Activated CD8-positive, alpha-beta T cell treated with anti-CD3 and anti-CD28 coated beads, Interleukin-2, amount 10 ng/mL, durations not matched to agents 7 days and 5 days (primary cell): Measurements from ENCODE around the gene FAM222A. TPM values are rescaled to one million over a fixed set of nuclear protein-coding genes. Genes with fewer than 3 reads are reported as not detected.

ENCODE experiments used
- ATAC-seq: fragments of 150-1000 bp; cut with Tn5 transposase; one replicate; pipeline ENCODE4 v1.10.0; 2021; ENCODE audit warnings: moderate library complexity
- CTCF ChIA-PET: fragments of 350-600 bp; sonication (Branson Sonifier 250); formaldehyde crosslinking; loops from one replicate; lab custom pipeline; 2021; ENCODE audit warnings: antibody characterized with exemption; lab: Charles Lee
- POLR2A ChIA-PET: fragments of 350-600 bp; sonication (Branson Sonifier 250); formaldehyde crosslinking; loops from one replicate; lab custom pipeline; 2021; ENCODE audit warnings: antibody characterized with exemption; lab: Charles Lee
- DNase-seq: peaks from one replicate; pipeline ENCODE4 v3.0.0-alpha.2; 2020
- H3K27ac Mint-ChIP-seq: one replicate; pipeline ENCODE4 v1.8.0; 2021; ENCODE audit warnings: mild to moderate bottlenecking, mixed read lengths
- H3K27me3 Mint-ChIP-seq: one replicate; pipeline ENCODE4 v1.8.0; 2021; ENCODE audit warnings: low read depth, mixed read lengths
- H3K36me3 Mint-ChIP-seq: one replicate; pipeline ENCODE4 v1.8.0; 2021; ENCODE audit warnings: low read depth, mixed read lengths
- H3K4me1 Mint-ChIP-seq: one replicate; pipeline ENCODE4 v1.8.0; 2021; ENCODE audit warnings: low read depth, mixed read lengths
- H3K4me3 Mint-ChIP-seq: one replicate; pipeline ENCODE4 v1.8.0; 2021; ENCODE audit warnings: mild to moderate bottlenecking, mixed read lengths
- H3K9me3 Mint-ChIP-seq: one replicate; pipeline ENCODE4 v1.8.0; 2022; ENCODE audit warnings: mixed read lengths; ENCODE audit not compliant: insufficient read depth
- total RNA-seq, 2 experiments: library from RNA; stranded (reverse); gene quantifications; one replicate each; pipeline ENCODE4 v1.2.3, GENCODE V29; 2021

FAM222A gene
- total RNA-seq, 2 experiments from 2014 or later: 1.6 to 1.9 TPM

DNA sequence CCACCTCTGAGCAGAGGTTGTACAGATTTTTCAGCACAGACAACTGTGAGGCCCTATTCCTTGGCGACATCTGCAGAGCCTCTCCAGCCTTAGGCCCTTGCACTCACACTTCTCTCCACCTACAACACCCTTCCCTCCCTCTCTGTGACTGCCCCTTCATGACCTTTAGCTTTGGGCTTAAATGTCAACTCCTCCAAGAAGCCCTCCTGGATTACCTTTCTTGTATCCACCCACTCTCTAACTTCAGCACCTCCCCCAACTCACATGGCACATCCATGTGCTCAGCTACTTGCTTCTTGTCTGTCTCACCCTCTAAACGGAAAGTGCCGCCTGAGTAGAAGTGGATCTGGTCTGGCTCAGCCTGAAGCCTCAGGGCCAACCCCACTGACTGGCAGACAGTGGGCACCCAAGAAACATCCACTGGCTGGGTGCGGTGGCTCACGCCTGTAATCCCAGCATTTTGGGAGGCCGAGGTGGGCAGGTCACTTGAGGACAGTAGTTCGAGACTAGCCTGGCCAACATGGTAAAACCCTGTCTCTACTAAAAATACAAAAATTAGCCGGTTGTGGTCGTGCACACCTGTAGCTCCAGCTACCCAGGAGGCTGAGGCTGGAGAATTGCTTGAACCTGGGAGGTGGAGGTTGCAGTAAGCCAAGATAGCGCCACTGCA, 97.5 kb downstream of the FAM222A start:
- ATAC-seq (no peak), DNase-seq (no peak)
- POLR2A ChIA-PET: no interaction called here
- Mint-ChIP-seq H3K4me1 (no peaks in the 10 kb centered on the region), H3K9me3 (no peaks in the 10 kb centered on the region), H3K27ac (no peak overlapping the region), H3K36me3 (no peaks in the 10 kb centered on the region), H3K27me3 (no peaks in the 10 kb centered on the region), H3K4me3 (no peak overlapping the region)
- CTCF ChIA-PET: interaction anchor here (1.0 kb wide), 1 partner anchor 34 kb away, joined by 4 read pairs; no protein-coding TSS in a partner anchor

DNA sequence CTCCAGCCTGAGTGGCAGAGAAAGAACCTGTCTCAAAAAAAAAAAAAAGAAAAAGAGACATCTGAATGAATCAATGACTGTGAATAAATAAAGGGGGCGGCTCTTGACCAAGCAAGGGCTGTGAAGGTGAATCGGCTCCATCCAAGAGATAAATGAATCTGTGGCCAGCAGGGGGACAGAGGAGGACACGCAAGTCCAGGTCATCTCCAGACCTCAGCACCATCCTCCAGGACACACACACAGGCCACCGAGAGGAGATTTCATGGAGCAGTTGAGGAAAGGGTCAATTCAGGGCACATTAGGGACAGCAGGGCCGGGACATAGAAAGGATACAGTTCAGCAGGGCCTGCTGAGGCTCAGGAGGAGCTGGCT, 98.0 kb downstream of the FAM222A start:
- Mint-ChIP-seq H3K4me3 (no peak overlapping the region), H3K27me3 (no peaks in the 10 kb centered on the region), H3K27ac (no peak overlapping the region), H3K36me3 (no peaks in the 10 kb centered on the region), H3K4me1 (no peaks in the 10 kb centered on the region), H3K9me3 (no peaks in the 10 kb centered on the region)
- POLR2A ChIA-PET: no interaction called here
- ATAC-seq: no peak
- no peak for DNase-seq
- CTCF ChIA-PET: interaction anchor here (1.0 kb wide), 1 partner anchor 33 kb away, joined by 4 read pairs; no protein-coding TSS in a partner anchor

DNA sequence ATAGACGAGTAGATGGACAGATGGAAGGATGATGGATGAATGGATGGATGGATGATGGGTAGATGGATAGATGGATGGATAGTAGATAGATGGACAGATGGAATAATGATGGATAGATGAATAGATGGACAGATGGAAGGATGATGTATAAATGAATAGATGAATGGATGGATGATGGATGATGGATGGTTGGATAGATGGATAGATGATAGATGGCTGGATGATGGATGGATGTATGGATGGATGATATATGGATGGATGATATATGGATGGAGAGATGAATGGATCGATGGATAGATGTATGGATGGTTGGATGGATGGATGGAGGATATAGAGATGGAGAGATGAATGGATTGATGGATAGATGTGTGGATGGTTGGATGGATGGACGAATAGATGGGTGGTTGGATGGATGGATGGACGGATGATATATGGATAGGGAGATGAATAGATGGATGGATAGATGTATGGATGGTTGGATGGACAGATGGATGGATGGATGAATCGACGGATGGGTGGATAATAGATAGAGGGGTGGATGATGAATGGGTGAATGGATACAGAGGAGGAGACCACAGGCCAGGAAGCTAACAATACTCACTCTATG, 100.3 kb downstream of the FAM222A start:
- ATAC-seq (no peak), DNase-seq (no peak)
- no peak overlapping the region for H3K27ac Mint-ChIP-seq
- ChIA-PET CTCF (interaction anchor here (2.4 kb wide), 1 partner anchor 8 kb away, joined by 6 read pairs; no protein-coding TSS in a partner anchor), POLR2A (no interaction called here)
- no peaks in the 10 kb centered on the region for H3K27me3 Mint-ChIP-seq
- H3K9me3 Mint-ChIP-seq: no peaks in the 10 kb centered on the region
- H3K4me3 Mint-ChIP-seq: no peak overlapping the region
- H3K36me3 Mint-ChIP-seq: no peaks in the 10 kb centered on the region
- H3K4me1 Mint-ChIP-seq: no peaks in the 10 kb centered on the region

DNA sequence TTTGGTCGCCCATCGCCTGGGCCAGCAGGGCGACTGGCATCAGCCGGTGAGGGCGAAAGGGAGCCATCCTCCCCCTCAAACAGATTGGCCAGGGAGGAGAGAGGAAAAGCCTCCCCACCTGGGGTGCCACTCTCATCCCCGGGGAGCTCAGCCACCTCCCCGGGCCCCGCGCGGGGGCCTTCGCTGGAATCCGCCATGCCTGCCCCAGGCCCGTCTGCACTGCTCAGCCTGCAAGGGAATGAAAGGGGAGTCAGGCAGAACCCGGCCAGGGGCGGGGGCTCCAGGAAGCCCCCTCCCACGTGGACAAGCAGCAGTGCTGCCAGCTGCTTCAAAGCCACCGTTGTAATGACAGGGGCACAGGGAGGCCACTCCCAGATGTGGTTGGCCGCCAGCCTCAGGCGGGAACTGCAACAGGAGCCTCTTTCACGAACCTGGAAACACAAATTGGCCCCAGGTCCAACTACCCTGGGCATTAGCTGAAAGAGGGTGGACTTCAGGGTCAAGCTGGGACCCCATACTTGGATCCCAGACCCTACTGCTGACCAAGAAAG, 101.0 kb downstream of the FAM222A start:
- Mint-ChIP-seq H3K27me3 (no peaks in the 10 kb centered on the region), H3K36me3 (no peaks in the 10 kb centered on the region), H3K4me1 (no peaks in the 10 kb centered on the region), H3K4me3 (no peak overlapping the region), H3K27ac (no peak overlapping the region), H3K9me3 (no peaks in the 10 kb centered on the region)
- ATAC-seq: no peak
- ChIA-PET CTCF (interaction anchor here (1.2 to 2.4 kb wide), 2 partner anchors 9 to 11 kb away, joined by 3 to 6 read pairs; no protein-coding TSS in a partner anchor), POLR2A (no interaction called here)
- no peak for DNase-seq

DNA sequence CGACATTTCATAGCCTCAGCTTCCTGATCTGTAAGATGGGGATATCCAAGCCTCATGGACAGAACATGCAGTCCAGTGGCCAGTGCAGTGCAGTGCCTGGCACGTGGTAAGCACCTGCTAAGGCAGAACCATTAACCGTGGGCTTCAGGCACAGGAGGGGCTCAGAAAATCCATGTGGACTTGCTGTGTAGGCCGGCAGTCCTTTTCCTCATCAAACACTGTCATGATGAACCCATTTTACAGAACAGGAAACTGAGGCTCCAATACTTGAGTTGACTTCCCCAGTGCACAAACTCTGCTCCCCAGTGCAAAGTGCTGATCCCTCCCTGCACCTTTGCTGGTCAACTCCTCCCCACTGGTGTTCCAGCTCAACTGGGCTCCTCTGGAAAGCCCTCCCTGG, 101.6 kb downstream of the FAM222A start:
- Mint-ChIP-seq H3K27ac (no peak overlapping the region), H3K4me3 (no peak overlapping the region), H3K4me1 (no peaks in the 10 kb centered on the region), H3K27me3 (no peaks in the 10 kb centered on the region), H3K9me3 (no peaks in the 10 kb centered on the region), H3K36me3 (no peaks in the 10 kb centered on the region)
- ChIA-PET POLR2A (no interaction called here), CTCF (interaction anchor here (1.2 to 2.4 kb wide), 3 partner anchors 9 to 30 kb away, joined by 3 to 6 read pairs (median 3); no protein-coding TSS in a partner anchor)
- no peak for DNase-seq
- no peak for ATAC-seq

DNA sequence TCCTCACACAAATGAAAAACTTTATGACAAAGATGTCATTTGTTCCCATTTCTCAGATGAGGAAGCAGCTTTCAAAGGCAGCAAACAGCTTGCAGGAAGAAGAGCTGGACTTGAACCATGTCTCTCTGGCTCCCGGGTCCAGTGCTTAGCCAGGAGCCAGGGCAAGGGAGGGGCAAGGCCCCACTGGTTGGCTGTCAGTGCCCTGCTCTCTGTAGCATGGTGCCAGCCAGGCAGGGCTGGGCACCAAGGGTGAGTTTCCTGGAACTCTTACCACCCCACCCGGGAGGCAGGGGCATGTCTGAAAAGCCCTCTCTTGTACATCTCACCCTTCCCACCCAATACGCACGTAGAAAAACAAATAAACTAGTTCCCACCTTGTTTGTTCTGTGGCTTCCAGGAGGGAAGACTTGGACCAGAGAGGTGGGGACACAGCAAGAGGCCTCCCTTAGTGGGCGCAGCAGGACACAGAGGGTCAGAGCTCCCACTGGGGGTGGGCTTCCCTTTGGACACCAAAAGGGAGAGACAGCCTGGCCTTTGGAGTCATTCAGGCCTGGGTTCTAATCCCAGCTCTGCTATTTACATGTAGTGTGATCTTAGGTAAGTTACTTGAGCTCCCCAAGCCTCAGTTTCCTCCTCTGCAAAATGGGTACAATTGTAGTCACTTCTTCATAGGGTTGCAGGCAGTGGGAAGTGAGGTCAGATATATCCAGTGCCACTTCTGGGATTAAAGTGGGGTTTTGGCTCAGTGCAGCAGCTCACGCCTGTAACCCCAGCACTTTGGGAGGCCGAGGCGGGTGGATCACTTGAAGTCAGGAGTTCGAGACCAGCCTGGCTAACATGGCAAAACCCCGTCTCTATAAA, 102.4 kb downstream of the FAM222A start:
- ChIA-PET CTCF (interaction anchor here (1.2 to 2.4 kb wide), 2 partner anchors 10 to 29 kb away, joined by 3 to 6 read pairs; no protein-coding TSS in a partner anchor), POLR2A (no interaction called here)
- H3K4me3 Mint-ChIP-seq: no peak overlapping the region
- no peaks in the 10 kb centered on the region for H3K9me3 Mint-ChIP-seq
- no peaks in the 10 kb centered on the region for H3K27me3 Mint-ChIP-seq
- no peaks in the 10 kb centered on the region for H3K36me3 Mint-ChIP-seq
- H3K27ac Mint-ChIP-seq: no peak overlapping the region
- no peak for DNase-seq
- no peaks in the 10 kb centered on the region for H3K4me1 Mint-ChIP-seq
- no peak for ATAC-seq

DNA sequence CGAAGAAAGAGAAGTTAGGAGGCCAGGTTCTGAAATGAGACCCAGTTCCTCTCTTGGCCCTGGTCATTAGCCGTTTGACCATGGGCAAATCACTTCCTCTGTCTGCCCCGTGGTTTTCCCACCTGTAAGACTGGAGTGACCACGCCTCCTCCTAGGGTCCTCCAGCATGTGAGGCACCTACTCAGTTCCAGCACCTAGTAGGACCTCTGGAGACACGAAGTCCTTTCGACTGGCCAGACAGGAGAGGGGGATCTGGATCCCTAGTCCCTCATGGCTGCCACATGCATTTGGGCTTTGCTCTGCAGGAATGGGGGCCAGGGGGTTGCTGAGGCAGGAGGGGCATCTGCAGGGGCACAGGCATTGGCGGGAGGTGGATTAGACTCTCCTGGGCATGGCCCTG, 103.2 kb downstream of the FAM222A start:
- no peak for ATAC-seq
- H3K4me3 Mint-ChIP-seq: no peak overlapping the region
- no peaks in the 10 kb centered on the region for H3K4me1 Mint-ChIP-seq
- ChIA-PET POLR2A (no interaction called here), CTCF (no interaction called here)
- H3K36me3 Mint-ChIP-seq: no peaks in the 10 kb centered on the region
- H3K27me3 Mint-ChIP-seq: no peaks in the 10 kb centered on the region
- DNase-seq: no peak
- H3K27ac Mint-ChIP-seq: no peak overlapping the region
- no peaks in the 10 kb centered on the region for H3K9me3 Mint-ChIP-seq

DNA sequence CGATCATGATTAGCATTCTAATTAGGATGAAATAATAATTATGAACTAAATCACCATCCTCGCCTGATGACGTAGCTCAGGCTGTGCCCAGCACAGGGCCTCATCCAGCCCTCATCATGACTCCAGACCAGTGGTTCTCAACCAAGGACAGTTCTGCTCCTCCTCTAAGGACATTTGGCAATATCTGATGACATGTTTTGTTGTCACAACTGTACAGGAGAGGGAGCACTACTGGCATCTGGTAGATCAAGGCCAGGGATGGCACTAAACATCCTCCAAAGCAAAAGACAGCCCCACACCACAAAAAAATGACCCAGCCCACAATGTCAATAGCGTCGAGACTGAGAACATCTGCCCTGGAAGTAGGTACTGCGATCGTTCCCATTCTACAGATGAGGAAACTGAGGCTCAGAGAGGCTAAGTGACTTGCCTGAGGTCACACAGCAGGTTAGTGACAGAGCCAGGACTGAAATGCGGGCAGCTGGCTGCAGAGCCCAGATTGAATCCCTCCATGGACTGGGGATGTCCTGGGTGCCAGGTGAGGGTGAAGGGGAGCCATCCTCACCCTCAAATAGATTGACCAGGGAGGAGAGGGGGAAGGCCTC, 104.1 kb downstream of the FAM222A start:
- CTCF ChIA-PET: no interaction called here
- H3K4me3 Mint-ChIP-seq: no peak overlapping the region
- POLR2A ChIA-PET: no interaction called here
- H3K36me3 Mint-ChIP-seq: no peaks in the 10 kb centered on the region
- no peak for DNase-seq
- ATAC-seq: no peak
- H3K9me3 Mint-ChIP-seq: no peaks in the 10 kb centered on the region
- no peaks in the 10 kb centered on the region for H3K27me3 Mint-ChIP-seq
- no peaks in the 10 kb centered on the region for H3K4me1 Mint-ChIP-seq
- no peak overlapping the region for H3K27ac Mint-ChIP-seq

DNA sequence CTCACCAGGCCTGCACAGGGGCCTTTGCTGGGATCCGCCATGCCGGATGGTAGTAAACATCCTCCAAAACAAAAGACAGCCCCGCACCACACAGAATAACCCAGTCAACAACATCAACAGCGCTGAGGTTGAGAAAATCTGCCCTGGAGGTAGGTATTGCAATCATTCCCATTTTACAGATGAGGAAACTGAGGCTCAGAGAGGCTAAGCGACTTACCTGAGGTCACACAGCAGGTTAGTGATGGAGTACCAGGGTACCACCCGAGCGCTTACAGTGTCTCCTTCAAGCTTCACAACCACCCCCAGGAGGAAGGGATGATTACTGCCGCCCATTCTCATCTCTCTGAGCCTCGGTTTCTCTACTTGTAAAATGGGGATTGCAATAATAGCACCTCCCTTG, 104.6 kb downstream of the FAM222A start:
- ATAC-seq (no peak), DNase-seq (no peak)
- H3K4me3 Mint-ChIP-seq: no peak overlapping the region
- POLR2A ChIA-PET: no interaction called here
- no peaks in the 10 kb centered on the region for H3K9me3 Mint-ChIP-seq
- no peaks in the 10 kb centered on the region for H3K27me3 Mint-ChIP-seq
- no peaks in the 10 kb centered on the region for H3K36me3 Mint-ChIP-seq
- no peak overlapping the region for H3K27ac Mint-ChIP-seq
- CTCF ChIA-PET: interaction anchor here (0.7 kb wide), 1 partner anchor 12 kb away, joined by 5 read pairs; no protein-coding TSS in a partner anchor
- H3K4me1 Mint-ChIP-seq: no peaks in the 10 kb centered on the region

DNA sequence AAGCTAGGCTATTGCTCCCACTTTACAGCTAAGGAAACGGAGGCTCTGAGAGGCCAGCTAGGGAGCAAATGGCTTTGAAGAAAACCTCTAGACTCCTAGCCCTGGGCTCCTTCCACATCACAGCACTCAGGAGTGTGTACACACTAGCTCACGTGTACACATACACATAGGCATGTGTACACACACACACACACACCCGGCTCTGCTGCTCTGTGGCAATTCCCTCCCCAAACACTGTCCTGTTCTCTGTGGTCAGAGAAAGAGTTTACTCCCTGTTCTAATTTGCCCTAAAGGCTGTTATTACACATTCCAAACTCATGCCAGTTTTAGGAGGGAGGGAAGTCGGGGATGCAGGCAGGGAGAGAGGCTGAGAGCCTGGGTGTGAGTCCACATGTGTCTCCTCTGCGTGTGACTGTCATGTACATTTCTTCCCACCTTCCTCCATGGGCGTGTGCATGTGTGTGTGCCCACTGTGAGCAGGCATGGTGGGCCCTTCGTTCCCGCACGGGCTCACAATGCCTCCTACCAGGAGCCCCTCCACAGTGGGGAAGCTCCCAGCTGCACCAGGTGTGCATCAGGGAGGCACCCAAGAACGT, 105.4 kb downstream of the FAM222A start:
- no peak for ATAC-seq
- no peaks in the 10 kb centered on the region for H3K4me1 Mint-ChIP-seq
- DNase-seq: no peak
- ChIA-PET CTCF (interaction anchor here (0.7 kb wide), 1 partner anchor 13 kb away, joined by 5 read pairs; no protein-coding TSS in a partner anchor), POLR2A (no interaction called here)
- H3K36me3 Mint-ChIP-seq: no peaks in the 10 kb centered on the region
- no peak overlapping the region for H3K27ac Mint-ChIP-seq
- H3K27me3 Mint-ChIP-seq: no peaks in the 10 kb centered on the region
- H3K9me3 Mint-ChIP-seq: no peaks in the 10 kb centered on the region
- no peak overlapping the region for H3K4me3 Mint-ChIP-seq
